H9 (cell line): ENCODE data around the gene FBXO42. TPM values are rescaled to one million over a fixed set of nuclear protein-coding genes. Genes with fewer than 3 reads are reported as not detected.

Source experiments
- DNase-seq: peaks from one replicate; pipeline ENCODE4 v3.0.0-alpha.2; 2017
- H2AFZ ChIP-seq: one replicate; pipeline ENCODE4 v1.6.1; 2013; ENCODE audit warnings: mild to moderate bottlenecking, low read length, control low read depth, moderate library complexity
- H2AK5ac ChIP-seq: 2 replicates; pipeline ENCODE4 v1.6.1; 2013; ENCODE audit warnings: low read length, control low read depth, mixed read lengths; ENCODE audit not compliant: insufficient read length
- H2BK120ac ChIP-seq: one replicate; pipeline ENCODE4 v1.6.1; 2013; ENCODE audit warnings: low read depth, mild to moderate bottlenecking, low read length, control low read depth, inconsistent platforms; ENCODE audit not compliant: poor library complexity, severe bottlenecking
- H2BK12ac ChIP-seq: 2 replicates; pipeline ENCODE4 v1.6.1; 2013; ENCODE audit warnings: low read length, control low read depth, mixed read lengths, low read depth; ENCODE audit not compliant: insufficient read length
- H2BK15ac ChIP-seq: 2 replicates; pipeline ENCODE4 v1.6.1; 2013; ENCODE audit warnings: low read depth, low read length, control low read depth
- H2BK20ac ChIP-seq: one replicate; pipeline ENCODE4 v1.6.1; 2013; ENCODE audit warnings: low read depth, mild to moderate bottlenecking, low read length, control low read depth, inconsistent platforms; ENCODE audit not compliant: poor library complexity, severe bottlenecking
- H2BK5ac ChIP-seq: 2 replicates; pipeline ENCODE4 v1.6.1; 2013; ENCODE audit warnings: low read length, control low read depth, mixed read lengths; ENCODE audit not compliant: insufficient read length
- H3K14ac ChIP-seq: 2 replicates; pipeline ENCODE4 v1.6.1; 2013; ENCODE audit warnings: low read length, control low read depth; ENCODE audit not compliant: insufficient read depth
- H3K18ac ChIP-seq: 2 replicates; pipeline ENCODE4 v1.6.1; 2013; ENCODE audit warnings: low read depth, mild to moderate bottlenecking, mixed read lengths, low read length, control low read depth; ENCODE audit not compliant: insufficient read length
- H3K23ac ChIP-seq: 2 replicates; pipeline ENCODE4 v1.6.1; 2013; ENCODE audit warnings: low read length, control low read depth, mixed read lengths, low read depth; ENCODE audit not compliant: insufficient read length
- H3K23me2 ChIP-seq: 2 replicates; pipeline ENCODE4 v1.6.1; 2013; ENCODE audit warnings: low read depth, mild to moderate bottlenecking, mixed read lengths, low read length, control low read depth; ENCODE audit not compliant: insufficient read length, poor library complexity, severe bottlenecking
- H3K27ac ChIP-seq: 2 replicates; pipeline ENCODE4 v1.5.1; 2013; ENCODE audit warnings: low read length, control low read depth, mixed read lengths, low read depth; ENCODE audit not compliant: insufficient read length
- H3K27me3 ChIP-seq: 2 replicates; pipeline ENCODE4 v1.6.1; 2013; ENCODE audit warnings: low read length, control low read depth, inconsistent platforms; ENCODE audit not compliant: insufficient read depth
- H3K4ac ChIP-seq: 2 replicates; pipeline ENCODE4 v1.6.1; 2013; ENCODE audit warnings: low read depth, mild to moderate bottlenecking, control low read depth, inconsistent platforms, low read length, moderate library complexity
- H3K4me1 ChIP-seq: 2 replicates; pipeline ENCODE4 v1.6.1; 2013; ENCODE audit warnings: low read length, control low read depth, inconsistent platforms; ENCODE audit not compliant: insufficient read depth
- H3K4me2 ChIP-seq: 2 replicates; pipeline ENCODE4 v1.6.1; 2013; ENCODE audit warnings: low read length, control low read depth, mixed read lengths; ENCODE audit not compliant: insufficient read length, insufficient read depth
- H3K56ac ChIP-seq: 2 replicates; pipeline ENCODE4 v1.6.1; 2013; ENCODE audit warnings: low read depth, mild to moderate bottlenecking, mixed read lengths, low read length, control low read depth; ENCODE audit not compliant: insufficient read length
- H3K79me1 ChIP-seq: 2 replicates; pipeline ENCODE4 v1.6.1; 2013; ENCODE audit warnings: low read depth, mild to moderate bottlenecking, moderate library complexity, low read length, control low read depth, inconsistent platforms; ENCODE audit not compliant: insufficient read depth, poor library complexity, severe bottlenecking
- H3K79me2 ChIP-seq: 2 replicates; pipeline ENCODE4 v1.6.1; 2013; ENCODE audit warnings: low read length, control low read depth, inconsistent platforms; ENCODE audit not compliant: insufficient read depth
- H3K9ac ChIP-seq: 2 replicates; pipeline ENCODE4 v1.6.1; 2013; ENCODE audit warnings: low read length, control low read depth, mixed read lengths; ENCODE audit not compliant: insufficient read length; ENCODE audit errors: extremely low read depth
- H3K9me3 ChIP-seq: one replicate; pipeline ENCODE4 v1.6.1; 2013; ENCODE audit warnings: low read depth, low read length, inconsistent platforms; ENCODE audit not compliant: control insufficient read depth
- H3T11ph ChIP-seq: one replicate; pipeline ENCODE4 v1.6.1; 2013; ENCODE audit warnings: mild to moderate bottlenecking, low read length, control low read depth, inconsistent platforms
- H4K20me1 ChIP-seq: one replicate; pipeline ENCODE4 v1.6.1; 2013; ENCODE audit not compliant: control insufficient read depth, insufficient read length, insufficient read depth
- H4K5ac ChIP-seq: 2 replicates; pipeline ENCODE4 v1.6.1; 2013; ENCODE audit warnings: low read depth, mild to moderate bottlenecking, mixed read lengths, low read length, control low read depth; ENCODE audit not compliant: insufficient read length
- H4K8ac ChIP-seq: replicated peaks from 2 replicates; pipeline ENCODE4 v1.6.1; 2013; ENCODE audit warnings: low read length, control low read depth, mixed read lengths, low read depth; ENCODE audit not compliant: insufficient read length
- H4K91ac ChIP-seq: 2 replicates; pipeline ENCODE4 v1.6.1; 2013; ENCODE audit warnings: low read depth, mild to moderate bottlenecking, moderate library complexity, mixed read lengths, low read length, control low read depth; ENCODE audit not compliant: insufficient read length
- H3K27ac Mint-ChIP-seq, 3 experiments: 2 replicates in 2 of 3; 3 replicates in 1 of 3; pipeline ENCODE4 v1.8.0; 2020 to 2021; ENCODE audit warnings: mixed read lengths in 3 of 3, mild to moderate bottlenecking in 1 of 3, moderate library complexity in 1 of 3
- H3K27me3 Mint-ChIP-seq: 2 replicates; pipeline ENCODE4 v1.8.0; 2021; ENCODE audit warnings: low read depth, mild to moderate bottlenecking, moderate library complexity, mixed read lengths
- H3K36me3 Mint-ChIP-seq, 3 experiments: 2 replicates in 2 of 3; 3 replicates in 1 of 3; pipeline ENCODE4 v1.8.0; 2020 to 2021; ENCODE audit warnings: low read depth in 3 of 3, mixed read lengths in 3 of 3; ENCODE audit not compliant: insufficient read depth in 1 of 3
- H3K4me1 Mint-ChIP-seq, 2 experiments: 2 replicates each; pipeline ENCODE4 v1.8.0; 2020; ENCODE audit warnings: mixed read lengths in 2 of 2
- H3K4me3 Mint-ChIP-seq, 2 experiments: 2 replicates in 1 of 2; 3 replicates in 1 of 2; pipeline ENCODE4 v1.8.0; 2020 to 2021; ENCODE audit warnings: mild to moderate bottlenecking in 2 of 2, mixed read lengths in 2 of 2, moderate library complexity in 1 of 2
- H3K9me3 Mint-ChIP-seq, 2 experiments: 2 replicates in 1 of 2; 3 replicates in 1 of 2; pipeline ENCODE4 v1.8.0; 2020; ENCODE audit warnings: mild to moderate bottlenecking in 2 of 2, mixed read lengths in 2 of 2, moderate library complexity in 1 of 2
- CTCF ChIP-seq: fragments of 200-600 bp; sonication (generic); conservative IDR thresholded peaks from 3 replicates; pipeline ENCODE4 v1.8.0; 2021; ENCODE audit warnings: antibody characterized with exemption, mild to moderate bottlenecking
- WGBS: extraction: QIAGEN DNeasy Blood & Tissue Kit; methylation state at CpG from one replicate; pipeline ENCODE4 v1.1.7; 2013; ENCODE audit warnings: missing lambda C conversion rate, low lambda C conversion rate, mixed read lengths; ENCODE audit not compliant: insufficient read length; ENCODE audit errors: extremely low coverage; 5-methylcytosine and 5-hydroxymethylcytosine counted together
- total RNA-seq: library from RNA; stranded (reverse); gene quantifications from 2 replicates; pipeline ENCODE4 v1.2.1, GENCODE V29; 2021

Gene FBXO42
- total RNA-seq, 1 experiment from 2014 or later: 17.4 TPM

- Histone ChIP-seq H3K9me3 (no peaks in the 10 kb centered on the region), H3K79me2 (peaks cover 51% of the 10 kb centered on the region; the same call in 1 of the 2 replicates), H3K14ac (no peak overlapping the region), H3K27ac (no peak overlapping the region), H3K4me2 (no peak overlapping the region), H3K79me1 (peaks cover 3% of the 10 kb centered on the region), H2AK5ac (no peak overlapping the region), H2BK5ac (no peak overlapping the region), H3K56ac (no peak overlapping the region), H3K4me1 (no peaks in the 10 kb centered on the region; the same call in 1 of the 2 replicates), H2BK120ac (no peak overlapping the region), H2BK20ac (no peak overlapping the region), H3K23me2 (no peaks in the 10 kb centered on the region), H4K20me1 (no peaks in the 10 kb centered on the region), H2BK12ac (no peak overlapping the region), H2AFZ (no peak overlapping the region), H3K9ac (no peak overlapping the region), H3K4ac (no peak overlapping the region), H3K27me3 (no peaks in the 10 kb centered on the region), H4K5ac (no peak overlapping the region), H3T11ph (no peak overlapping the region), H4K91ac (no peak overlapping the region), H3K18ac (no peak overlapping the region), H3K23ac (no peak overlapping the region), H2BK15ac (no peak overlapping the region), H4K8ac (no peak overlapping the region)
- WGBS: no CpG with 5 or more reads among the region's 7 CpGs
- Mint-ChIP-seq H3K36me3 (peaks cover 0 to 8% (median 4%) of the 10 kb centered on the region in 3 experiments; a peak in 3 of 7 replicates), H3K27me3 (no peaks in the 10 kb centered on the region), H3K4me1 (peaks cover 30 to 33% of the 10 kb centered on the region in 2 experiments), H3K9me3 (no peaks in the 10 kb centered on the region; a peak in 1 of 5 replicates), H3K4me3 (no peak overlapping the region), H3K27ac (no peak overlapping the region)
- TF ChIP-seq CTCF: no peak
- no peak for DNase-seq
Measured at GRCh38 chr1:16378443-16378842, 26.2 kb upstream of the FBXO42 start.
